AG08396 (cell line): ENCODE results near the gene ARHGAP27.
"Not testable (repeated sequence)": the region's sequence is repeated elsewhere in the genome, so short reads cannot be mapped to it uniquely, and the experiment has no call there.

Experiments
- DNase-seq: peaks from one replicate; pipeline ENCODE4 v3.0.0; 2012; ENCODE audit warnings: low spot score, mixed read lengths

ARHGAP27 gene

DNA sequence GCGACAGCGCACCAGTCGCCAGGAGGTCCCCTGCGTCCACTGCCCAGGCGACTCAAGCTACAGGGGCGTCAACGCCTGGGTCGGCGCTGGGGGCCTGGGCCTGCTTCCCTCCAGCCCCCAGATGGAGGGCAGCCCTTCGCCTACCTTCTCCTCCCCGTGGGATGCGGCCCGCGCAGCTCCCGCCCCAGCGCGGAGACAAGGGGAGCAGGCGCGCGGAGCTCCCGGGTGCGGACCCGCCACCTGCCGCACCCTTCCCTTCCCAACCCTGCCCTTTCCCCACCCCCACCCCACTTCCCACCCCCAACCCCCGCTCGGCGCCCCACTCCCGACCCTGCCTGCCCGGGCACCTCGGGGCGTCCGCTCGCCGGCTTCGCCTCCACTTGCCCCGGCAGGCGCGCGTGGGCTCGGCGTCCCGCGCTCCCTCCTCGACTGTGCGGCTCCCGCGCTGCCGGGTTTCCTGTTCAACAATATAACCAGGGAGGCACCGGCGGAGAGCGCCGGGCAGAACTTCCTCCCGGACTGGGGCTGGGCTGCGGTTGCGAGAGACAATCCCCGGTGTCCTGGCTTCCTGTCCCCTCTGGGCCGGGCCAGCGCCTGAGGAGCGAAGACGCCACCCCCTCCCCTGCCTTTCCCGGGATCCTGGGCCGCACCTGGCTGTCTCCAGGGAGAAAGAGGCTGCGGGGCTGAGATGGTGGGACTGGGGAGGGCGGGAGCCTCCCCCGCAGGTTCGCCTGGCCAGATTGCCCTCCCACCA is at the start of gene ARHGAP27:
Gene ARHGAP27 (minus strand): TSS at position 466 of the 754 bp plus-strand sequence. CDS start 2,591 bp downstream, outside the sequence.
- no peak for DNase-seq

DNA sequence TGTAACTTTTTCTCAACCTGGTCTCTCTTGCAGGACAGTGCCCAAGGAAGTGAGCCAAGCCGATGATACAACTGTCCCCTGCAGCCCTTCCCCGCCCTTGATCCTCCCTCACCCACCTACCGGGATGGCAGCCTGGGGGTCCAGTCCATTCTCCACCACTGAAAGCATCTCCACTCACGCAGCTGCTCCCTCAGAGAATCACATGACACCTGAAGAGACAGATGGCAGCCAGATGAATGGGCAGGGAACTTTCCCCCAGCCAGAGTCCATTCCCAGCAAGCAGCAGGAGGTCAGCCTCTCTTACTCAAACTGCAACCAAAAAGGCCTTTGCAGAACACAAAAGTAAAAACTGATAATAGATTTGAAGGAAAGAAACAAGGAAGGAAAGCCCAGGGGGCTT is 49.6 kb upstream of the ARHGAP27 start:
- not testable (repeated sequence) for DNase-seq

DNA sequence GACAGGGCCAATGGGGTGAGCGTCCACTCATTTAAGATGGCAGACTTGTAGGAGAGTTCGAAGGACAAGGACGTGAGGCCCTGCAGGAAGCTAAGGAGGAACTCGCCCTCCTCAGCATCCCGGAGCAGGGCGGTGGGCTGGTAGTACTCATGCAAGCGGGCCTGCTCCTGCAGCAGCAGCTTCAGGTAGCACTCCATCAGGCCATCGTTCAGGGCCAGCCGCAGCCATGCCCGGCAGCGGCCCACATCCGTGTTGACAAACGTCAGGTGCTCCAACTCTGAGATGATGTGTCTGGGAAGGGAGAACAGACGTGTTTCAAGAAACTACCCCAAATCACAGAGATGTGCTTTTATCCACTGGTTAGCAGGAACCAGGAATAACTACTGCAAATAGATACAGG is 42.8 kb upstream of the ARHGAP27 start:
- not testable (repeated sequence) for DNase-seq

DNA sequence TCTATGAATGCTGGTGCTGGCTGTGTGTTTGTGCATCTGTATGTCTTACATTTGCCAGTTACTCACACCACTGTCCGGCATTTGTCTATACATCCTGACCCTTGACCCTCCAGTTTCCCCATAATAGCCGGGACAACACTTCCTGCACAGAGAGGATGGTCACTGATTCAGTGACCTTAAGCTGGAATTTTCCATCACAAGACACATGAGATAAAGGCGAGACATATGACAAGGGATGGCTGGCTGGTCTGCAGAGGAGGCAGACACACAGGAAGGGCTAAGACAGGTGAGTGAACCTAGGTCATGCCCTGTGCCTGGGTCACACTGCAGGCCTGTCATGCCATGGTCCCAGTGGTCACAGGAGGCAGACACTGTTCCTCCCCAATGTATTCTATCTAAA is 39.6 kb upstream of the ARHGAP27 start:
- not testable (repeated sequence) for DNase-seq

DNA sequence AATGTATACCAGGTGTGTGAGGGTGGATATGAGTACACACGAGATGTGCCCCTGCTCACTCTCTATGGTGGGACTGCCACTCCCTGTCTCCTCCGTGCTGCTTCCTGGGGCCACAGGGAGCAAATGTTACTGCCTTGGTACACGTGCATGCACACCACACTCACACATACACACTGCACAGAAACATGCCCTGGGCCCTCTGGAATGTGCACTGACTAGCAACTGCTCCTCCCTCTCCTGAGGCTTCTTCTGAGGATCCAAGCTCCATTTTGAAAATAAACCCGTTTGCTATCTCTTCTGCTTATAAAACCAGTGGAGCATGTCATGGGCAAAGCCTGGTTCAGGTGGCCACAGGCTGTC is 36.5 kb upstream of the ARHGAP27 start:
- DNase-seq, result not testable (repeated sequence)

DNA sequence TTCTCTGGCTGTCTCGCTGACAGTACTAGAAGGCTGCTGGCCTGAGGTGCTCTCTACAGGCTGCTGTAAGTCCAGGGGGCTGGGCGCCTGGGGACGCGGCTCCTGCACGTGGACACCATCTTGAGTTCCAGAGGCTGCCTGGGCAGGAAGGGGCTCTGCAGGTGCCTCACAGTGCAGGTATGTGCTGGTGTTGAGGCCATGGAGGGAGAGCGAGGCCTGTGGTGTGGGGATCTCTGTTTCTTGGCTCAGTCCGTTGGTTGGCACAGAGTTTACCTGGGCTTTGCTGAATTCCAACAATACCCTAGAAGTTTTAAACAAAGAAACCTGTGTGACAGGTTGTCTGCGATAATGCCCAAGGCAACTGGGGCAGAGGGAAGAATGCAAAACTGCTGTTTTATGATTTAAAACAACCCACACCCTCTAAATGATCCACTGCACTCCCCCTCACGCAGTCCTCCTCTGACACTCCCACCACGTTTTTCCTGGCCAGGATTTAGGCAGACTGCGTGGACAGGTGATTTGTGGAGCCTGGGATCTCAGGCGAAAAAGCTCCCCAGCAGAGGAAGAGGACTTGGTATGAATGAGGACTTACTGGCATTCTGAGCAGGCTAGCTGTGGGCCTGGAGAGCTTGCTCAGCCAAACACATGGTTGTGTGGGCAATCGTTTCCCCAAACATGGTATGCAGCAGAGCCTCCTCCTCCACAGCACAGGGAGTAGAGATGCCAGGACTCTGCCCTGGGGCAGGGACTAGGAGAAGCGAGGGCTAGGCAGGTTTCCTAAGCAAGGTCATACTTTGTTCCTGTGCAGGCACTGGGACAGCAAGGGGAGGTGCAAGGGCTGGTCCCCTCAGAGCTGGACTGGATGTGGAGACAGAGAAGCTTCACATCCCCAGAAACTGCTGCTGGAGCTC is 35.9 kb upstream of the ARHGAP27 start:
- DNase-seq, result not testable (repeated sequence)

- DNase-seq, result peak; percentile 14
Measured at GRCh38 chr17:45461524-45462327, 29.1 kb upstream of the ARHGAP27 start.

GRCh38 chr17:45460422-45460821 is 27.8 kb upstream of the ARHGAP27 start:
- not testable (repeated sequence) for DNase-seq

DNA sequence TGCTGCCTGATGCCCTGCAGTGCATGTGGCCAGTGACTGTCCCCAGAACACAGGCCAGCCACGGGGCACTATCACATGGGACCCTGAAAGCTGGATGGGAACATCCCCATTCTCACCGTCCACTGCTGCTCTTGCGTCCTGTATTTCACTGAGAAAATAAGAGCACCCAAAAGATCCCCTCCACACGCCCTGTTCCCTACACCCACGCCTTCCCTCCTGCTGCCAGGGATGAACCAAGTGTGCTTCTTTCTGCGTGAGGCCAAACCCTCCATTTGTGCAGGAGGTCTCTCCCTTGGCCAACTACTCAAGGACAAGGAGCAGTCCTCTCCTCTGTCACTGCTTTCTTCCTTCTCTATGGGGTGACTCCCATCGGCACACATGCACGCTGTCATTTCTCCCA is 21.7 kb upstream of the ARHGAP27 start:
- not testable (repeated sequence) for DNase-seq

DNA sequence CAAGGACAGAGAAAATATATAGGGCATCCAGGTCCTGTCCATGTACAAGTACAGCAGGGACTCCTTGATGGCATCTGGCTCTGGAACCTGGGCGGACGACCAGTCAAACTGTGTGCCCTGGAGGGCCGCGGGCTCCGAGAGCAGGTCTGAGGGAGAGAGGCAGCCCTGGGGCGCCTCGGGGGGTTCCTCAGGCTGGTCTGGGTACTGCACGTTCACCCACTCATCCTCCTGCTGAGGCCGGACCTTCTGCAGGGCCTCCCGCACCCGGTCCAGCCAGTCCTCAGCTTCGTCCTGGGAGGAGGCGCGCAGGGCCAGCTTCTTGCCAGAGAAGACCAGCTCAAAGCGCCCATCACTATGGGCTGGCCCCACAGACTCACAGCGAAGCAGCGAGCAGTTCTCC is 21.1 kb upstream of the ARHGAP27 start:
- not testable (repeated sequence) for DNase-seq

DNA sequence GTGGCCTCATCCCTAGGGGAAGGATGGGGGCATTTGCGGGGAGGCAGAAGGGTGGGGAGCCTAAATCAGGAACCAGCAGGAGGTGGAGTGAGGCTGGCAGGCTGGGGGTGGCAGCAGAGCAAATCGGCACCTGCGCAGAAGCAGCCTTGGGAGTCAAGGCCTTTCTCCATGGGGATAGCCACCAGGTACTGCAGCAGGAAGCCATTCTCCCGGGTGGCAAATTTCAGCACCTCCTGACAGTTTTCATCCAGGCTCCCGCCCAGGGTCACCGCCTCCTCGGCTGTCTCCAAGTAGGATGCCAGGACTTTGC is 20.5 kb upstream of the ARHGAP27 start:
- DNase-seq, result not testable (repeated sequence)

DNA sequence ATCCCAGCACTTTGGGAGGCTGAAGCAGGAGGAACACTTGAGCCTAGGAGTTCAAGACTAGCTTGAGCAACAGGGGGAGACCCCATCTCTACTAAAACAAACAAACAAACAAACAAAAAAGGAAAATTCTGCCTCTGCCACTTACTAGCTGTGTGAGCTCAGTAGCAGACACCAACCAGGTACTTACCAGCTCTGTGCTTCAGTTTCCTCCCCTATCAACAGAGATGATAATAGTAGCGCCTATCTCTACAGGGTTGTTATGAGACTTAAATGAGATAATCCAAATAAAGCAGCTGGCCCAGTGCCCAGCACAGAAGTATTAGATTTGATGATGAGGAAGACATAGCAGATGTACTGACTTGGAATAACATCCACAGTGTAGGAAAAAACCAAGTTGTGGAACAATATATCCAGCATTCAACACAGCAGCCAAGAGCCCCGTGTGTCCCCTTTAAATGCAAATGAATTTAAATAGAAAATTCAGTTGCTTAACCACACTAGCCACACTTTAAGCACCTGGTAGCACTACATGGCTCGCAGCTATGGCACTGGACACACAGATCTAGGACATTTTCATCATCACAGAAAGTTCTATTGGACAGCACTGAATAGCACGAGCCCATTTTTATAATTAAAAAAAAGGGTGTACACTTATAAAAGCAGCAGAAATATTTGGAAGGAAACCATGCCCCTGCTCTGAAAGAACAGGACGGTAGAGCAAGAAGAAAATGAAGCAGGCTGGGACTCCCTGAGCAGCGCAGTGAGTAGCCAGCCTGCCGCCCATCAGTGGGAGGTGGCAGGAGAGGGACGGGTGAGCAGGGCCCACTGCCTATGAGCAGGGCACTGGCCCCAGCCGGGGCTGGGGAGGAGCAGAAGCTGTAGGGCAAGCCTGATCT is 19.9 kb upstream of the ARHGAP27 start:
- not testable (repeated sequence) for DNase-seq

- DNase-seq, result not testable (repeated sequence)
Measured at GRCh38 chr17:45451660-45452059, 19.0 kb upstream of the ARHGAP27 start.

DNA sequence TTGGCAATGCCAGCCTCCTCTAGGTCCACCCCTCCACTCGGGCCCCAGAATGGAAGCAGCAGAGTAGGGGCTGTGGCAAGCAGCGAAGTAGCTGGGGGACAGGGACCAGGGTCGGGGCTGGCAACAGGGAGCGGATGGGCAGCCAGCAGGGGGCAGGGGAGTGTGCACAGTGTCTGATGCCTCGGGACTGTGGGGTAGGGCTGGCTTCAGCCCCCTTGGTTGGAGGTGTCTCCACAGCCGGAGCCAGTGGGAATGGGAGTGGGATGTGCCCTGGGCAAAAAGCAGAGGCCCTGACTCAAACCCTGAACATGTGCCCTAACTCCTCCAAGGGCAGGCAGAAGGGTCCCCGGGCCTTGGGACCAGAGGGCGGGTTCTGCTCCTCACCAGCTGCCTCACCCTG is 18.5 kb upstream of the ARHGAP27 start:
- no peak for DNase-seq

- not testable (repeated sequence) for DNase-seq
Measured at GRCh38 chr17:45449708-45450329, 17.1 kb upstream of the ARHGAP27 start.

DNA sequence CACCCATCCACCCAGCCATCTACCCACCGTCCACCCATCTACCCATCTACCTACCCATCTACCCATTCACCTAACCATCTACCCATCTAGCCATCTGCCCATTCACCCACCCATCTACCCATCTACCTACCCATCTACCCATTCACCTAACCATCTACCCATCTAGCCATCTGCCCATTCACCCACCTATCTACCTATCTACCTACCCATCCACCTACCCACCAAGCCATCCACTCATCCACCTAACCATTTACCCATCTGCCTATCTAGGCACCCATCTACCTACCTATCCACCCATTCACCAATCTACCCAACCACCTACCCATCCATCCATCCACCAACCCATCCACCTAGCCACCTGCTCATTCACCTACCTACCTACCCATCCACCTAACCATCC is 16.6 kb upstream of the ARHGAP27 start:
- not testable (repeated sequence) for DNase-seq

GRCh38 chr17:45448483-45448882 is 15.8 kb upstream of the ARHGAP27 start:
- not testable (repeated sequence) for DNase-seq

DNA sequence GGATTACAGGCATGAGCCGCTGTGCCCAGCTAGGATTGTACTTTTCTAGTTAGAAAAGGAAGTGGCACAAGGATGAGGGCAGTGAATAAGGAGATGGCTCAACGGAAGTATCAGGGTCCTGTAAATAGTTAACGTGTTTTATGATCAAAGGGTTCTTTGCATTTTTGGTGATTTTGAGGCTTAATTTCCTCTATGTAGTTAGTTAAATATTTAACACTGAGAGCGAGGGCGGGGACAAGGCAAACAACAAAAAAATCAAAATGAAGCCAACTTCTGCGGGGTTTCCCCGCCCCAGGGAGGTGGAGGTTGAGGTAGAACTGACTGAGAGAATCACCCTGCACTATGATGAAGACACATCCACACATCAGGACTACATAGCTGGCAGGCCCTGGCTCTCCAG is 15.4 kb upstream of the ARHGAP27 start:
- DNase-seq, result not testable (repeated sequence)

GRCh38 chr17:45447650-45448049 is 15.0 kb upstream of the ARHGAP27 start:
- not testable (repeated sequence) for DNase-seq

DNA sequence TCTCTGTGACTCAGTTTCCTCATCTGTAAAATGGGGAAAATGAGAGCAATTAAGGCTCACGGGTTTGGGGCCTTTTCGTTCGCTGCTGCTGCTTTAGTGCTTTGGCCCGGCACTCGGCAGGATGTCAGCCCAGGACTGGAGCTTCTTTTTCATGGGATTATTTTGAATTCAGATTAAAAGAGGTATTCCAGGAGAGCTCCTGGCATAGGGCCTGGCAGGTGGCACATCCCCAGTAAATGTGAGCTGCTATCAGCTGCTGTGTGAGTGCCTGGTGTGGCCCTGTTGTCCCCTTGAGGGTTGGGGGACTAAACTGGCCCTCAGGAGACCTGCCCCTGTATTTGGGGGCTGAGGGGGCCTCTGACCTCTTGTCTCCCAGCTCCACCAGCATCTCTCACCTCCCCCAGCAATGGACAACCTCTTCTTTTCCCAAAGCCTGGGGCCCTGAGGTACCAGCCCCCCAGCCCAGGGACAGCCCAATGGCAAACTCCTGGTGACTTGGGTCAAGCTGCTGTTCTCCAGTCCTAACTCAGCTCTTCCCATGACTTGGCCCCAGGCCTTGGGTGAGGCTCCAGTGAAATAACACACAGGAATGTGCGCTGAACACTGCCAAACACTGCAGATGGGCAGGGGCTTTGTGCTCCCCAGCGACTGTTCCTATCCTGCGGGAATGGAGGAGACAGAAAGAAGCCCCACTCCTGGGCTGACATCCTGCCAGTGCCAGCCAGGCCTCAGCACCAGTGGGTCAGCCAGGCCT is 14.4 kb upstream of the ARHGAP27 start:
- DNase-seq, result not testable (repeated sequence)
